Adrenal gland (tissue), 5 donors: Measurements from ENCODE around the gene AMOT.

Experiments used
- CTCF ChIP-seq, 6 experiments: fragments of 450-650 bp in 4 of 6; fragments of 200-600 bp in 2 of 6; sonication (generic) in 1 of 6; IDR thresholded peaks; 1 replicate in 5 of 6; 2 replicates in 1 of 6; pipeline versions ENCODE4 v1.5.1 to v1.8.0; 2016 to 2021; ENCODE audit warnings: antibody characterized with exemption in 6 of 6, mild to moderate bottlenecking in 2 of 6, moderate library complexity in 1 of 6
- POLR2A ChIP-seq, 2 donors: fragments of 450-650 bp; IDR thresholded peaks; one replicate each; pipeline ENCODE4 v1.6.1; 2017; ENCODE audit warnings: antibody characterized with exemption in 2 of 2, mild to moderate bottlenecking in 2 of 2, moderate library complexity in 1 of 2
- donor health status: DM: no; HTN: no; CAD: no.

- TF ChIP-seq CTCF (IDR thresholded peaks at IDR 0.05) = no peak
- no peak for TF ChIP-seq POLR2A (IDR thresholded peaks at IDR 0.05)
Measured at GRCh38 chrX:112751076-112751475, 89.6 kb downstream of the AMOT start.
